Body of pancreas (tissue), 4 donors: Measurements from ENCODE around the gene EIF4E1B.

Experiments
- POLR2A ChIP-seq, 3 donors: fragments of 450-650 bp; IDR thresholded peaks; one replicate each; pipeline ENCODE4 v1.6.1; 2016; ENCODE audit warnings: antibody characterized with exemption in 3 of 3, mild to moderate bottlenecking in 2 of 3
- TF ChIP-seq, protein P1 (sequence below), 7 experiments: fragments of 450-650 bp in 4 of 7; fragments of 200-600 bp in 3 of 7; sonication (generic) in 3 of 7; IDR thresholded peaks; one replicate each; pipeline ENCODE4 v1.5.1; 2016 to 2019; ENCODE audit warnings: antibody characterized with exemption in 7 of 7

DNA sequence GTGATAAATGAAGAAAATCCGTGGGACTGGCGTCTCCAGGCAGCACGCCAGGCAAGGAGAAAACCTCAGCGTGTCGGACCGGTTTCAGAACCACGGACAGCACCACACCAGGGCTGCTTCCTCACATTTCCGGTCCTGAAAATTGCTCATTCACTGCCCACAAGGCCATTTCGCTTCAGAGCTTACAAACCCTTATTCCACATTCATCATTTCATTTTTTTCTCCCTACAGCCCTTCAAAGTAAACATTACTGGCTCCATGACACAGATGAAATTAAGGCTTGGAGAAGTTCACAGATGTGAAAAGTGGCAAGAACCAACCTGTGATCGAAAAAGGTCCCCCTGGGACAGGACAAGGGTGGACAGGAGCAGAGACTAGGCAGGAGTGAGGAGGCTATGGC lies 19.0 kb upstream of the EIF4E1B start:
- TF ChIP-seq, protein P1, sequence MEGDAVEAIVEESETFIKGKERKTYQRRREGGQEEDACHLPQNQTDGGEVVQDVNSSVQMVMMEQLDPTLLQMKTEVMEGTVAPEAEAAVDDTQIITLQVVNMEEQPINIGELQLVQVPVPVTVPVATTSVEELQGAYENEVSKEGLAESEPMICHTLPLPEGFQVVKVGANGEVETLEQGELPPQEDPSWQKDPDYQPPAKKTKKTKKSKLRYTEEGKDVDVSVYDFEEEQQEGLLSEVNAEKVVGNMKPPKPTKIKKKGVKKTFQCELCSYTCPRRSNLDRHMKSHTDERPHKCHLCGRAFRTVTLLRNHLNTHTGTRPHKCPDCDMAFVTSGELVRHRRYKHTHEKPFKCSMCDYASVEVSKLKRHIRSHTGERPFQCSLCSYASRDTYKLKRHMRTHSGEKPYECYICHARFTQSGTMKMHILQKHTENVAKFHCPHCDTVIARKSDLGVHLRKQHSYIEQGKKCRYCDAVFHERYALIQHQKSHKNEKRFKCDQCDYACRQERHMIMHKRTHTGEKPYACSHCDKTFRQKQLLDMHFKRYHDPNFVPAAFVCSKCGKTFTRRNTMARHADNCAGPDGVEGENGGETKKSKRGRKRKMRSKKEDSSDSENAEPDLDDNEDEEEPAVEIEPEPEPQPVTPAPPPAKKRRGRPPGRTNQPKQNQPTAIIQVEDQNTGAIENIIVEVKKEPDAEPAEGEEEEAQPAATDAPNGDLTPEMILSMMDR (IDR thresholded peaks at IDR 0.05) = no peak
- TF ChIP-seq POLR2A (IDR thresholded peaks at IDR 0.05) = no peak
